Mammary epithelial cell (primary cell): ENCODE data around the gene ITGAV.

Experiments
- EZH2 ChIP-seq: IDR thresholded peaks from 2 replicates; pipeline ENCODE4 v1.6.1; 2012; ENCODE audit warnings: low read length, inconsistent platforms, borderline replicate concordance
- TF ChIP-seq, protein P1 (sequence below), 2 donors: IDR thresholded peaks in 1 of 2; conservative IDR thresholded peaks in 1 of 2; 2 replicates each; pipeline ENCODE4 v1.5.1; 2011 to 2012; ENCODE audit warnings: inconsistent platforms in 2 of 2, low read length in 2 of 2, mild to moderate bottlenecking in 2 of 2, control low read depth in 1 of 2, low read depth in 1 of 2; ENCODE audit not compliant: insufficient read depth in 1 of 2; ENCODE audit errors: extremely low read depth in 1 of 2

DNA sequence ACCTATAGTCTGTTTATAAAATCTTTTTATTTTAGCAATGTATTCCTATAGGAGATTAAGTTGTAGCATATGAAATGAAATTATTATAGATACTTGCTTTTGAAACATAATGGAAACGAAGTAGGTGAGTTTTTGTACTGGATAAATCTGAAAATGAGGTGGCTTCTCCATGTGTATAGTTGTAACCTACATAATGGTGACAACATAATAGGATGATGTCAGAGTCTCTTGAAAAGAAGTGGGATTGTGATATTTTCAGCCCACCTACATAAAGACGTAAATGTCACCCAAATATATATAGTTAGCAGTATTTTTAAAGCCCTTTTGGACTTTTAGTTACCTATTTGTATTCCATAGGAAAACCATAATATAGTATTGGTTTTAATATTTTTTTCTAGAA is 138.8 kb downstream of the ITGAV start:
- TF ChIP-seq, protein P1, sequence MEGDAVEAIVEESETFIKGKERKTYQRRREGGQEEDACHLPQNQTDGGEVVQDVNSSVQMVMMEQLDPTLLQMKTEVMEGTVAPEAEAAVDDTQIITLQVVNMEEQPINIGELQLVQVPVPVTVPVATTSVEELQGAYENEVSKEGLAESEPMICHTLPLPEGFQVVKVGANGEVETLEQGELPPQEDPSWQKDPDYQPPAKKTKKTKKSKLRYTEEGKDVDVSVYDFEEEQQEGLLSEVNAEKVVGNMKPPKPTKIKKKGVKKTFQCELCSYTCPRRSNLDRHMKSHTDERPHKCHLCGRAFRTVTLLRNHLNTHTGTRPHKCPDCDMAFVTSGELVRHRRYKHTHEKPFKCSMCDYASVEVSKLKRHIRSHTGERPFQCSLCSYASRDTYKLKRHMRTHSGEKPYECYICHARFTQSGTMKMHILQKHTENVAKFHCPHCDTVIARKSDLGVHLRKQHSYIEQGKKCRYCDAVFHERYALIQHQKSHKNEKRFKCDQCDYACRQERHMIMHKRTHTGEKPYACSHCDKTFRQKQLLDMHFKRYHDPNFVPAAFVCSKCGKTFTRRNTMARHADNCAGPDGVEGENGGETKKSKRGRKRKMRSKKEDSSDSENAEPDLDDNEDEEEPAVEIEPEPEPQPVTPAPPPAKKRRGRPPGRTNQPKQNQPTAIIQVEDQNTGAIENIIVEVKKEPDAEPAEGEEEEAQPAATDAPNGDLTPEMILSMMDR (conservative IDR thresholded peaks at IDR 0.05 in 1 of 2, IDR thresholded peaks at IDR 0.05 in 1 of 2; ENCODE audit: extremely low read depth in 1 of 2, insufficient read depth in 1 of 2, low read depth in 1 of 2, low read length in 2 of 2): no peak
- no peak for TF ChIP-seq EZH2
